Skin of body (tissue), 2 donors: Measurements from ENCODE around the gene CADPS. TPM values are rescaled to one million over a fixed set of nuclear protein-coding genes. Genes with fewer than 3 reads are reported as not detected.

Experiments
- DNase-seq: peaks from one replicate; lab custom pipeline; 2025; lab: John Stamatoyannopoulos, UW
- total RNA-seq: library from RNA; depleted of rRNA; stranded (reverse); fragments of >200 nt; gene quantifications from one replicate; pipeline ENCODE4 v1.2.3, GENCODE V29; 2014

CADPS gene
- total RNA-seq, 1 donor from 2014 or later: 2.4 TPM

DNA sequence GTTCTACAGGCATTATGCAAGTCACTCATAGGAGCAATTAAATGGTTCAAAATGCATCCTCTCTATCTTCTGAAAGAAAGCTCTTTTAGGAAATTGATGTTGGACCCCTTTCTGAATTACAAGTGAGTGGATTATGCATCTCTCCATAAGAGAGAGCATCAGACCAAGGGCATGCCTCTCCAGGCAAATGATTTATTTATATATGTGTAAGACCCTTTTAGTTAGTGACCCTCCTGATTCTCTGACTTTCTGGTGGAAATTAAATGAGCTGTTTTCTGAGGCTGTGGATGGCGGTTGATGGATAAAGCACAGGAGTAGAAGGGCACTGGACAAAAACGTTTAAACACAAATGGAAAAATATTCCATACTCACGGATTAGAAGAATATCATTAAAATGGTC lies 62.6 kb downstream of the CADPS start:
- DNase-seq: no peak

DNA sequence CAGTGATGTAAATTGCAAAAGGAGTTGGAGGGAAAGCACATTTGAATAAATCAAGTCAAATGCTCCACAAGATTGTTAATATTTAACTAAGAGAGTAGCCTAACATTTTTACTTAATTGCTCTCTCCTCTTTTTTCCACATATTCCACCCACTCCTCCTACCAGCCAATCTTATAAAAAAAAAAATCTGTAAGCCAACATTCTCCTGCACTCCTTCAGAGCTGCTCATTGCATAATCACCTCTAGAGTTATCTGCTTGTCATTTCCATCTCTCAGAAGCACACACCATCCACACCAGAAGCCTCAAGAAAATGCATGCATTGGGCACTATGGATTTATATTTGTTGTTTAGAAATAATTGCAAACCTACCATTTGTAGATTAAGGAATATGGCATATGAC lies 64.1 kb downstream of the CADPS start:
- no peak for DNase-seq

DNA sequence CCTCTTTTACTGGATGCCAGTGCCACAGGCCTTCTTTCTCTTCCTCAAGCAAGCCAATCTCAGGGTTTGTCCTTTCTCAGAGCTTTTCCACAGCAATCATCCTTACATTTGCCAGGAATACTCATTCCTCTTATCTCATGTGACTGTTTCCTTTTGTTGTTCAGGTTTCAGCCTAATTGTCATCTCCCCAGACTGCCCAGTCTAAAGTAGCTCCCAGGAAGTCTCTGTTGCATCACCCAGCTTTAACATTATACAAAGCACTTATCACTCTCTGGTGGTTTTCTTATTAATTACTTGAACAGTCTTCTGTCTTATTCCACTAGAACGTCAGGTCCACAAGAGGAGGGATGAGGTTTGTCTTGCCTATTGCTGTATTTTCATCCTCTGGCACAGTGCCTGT lies 65.8 kb downstream of the CADPS start:
- no peak for DNase-seq

DNA sequence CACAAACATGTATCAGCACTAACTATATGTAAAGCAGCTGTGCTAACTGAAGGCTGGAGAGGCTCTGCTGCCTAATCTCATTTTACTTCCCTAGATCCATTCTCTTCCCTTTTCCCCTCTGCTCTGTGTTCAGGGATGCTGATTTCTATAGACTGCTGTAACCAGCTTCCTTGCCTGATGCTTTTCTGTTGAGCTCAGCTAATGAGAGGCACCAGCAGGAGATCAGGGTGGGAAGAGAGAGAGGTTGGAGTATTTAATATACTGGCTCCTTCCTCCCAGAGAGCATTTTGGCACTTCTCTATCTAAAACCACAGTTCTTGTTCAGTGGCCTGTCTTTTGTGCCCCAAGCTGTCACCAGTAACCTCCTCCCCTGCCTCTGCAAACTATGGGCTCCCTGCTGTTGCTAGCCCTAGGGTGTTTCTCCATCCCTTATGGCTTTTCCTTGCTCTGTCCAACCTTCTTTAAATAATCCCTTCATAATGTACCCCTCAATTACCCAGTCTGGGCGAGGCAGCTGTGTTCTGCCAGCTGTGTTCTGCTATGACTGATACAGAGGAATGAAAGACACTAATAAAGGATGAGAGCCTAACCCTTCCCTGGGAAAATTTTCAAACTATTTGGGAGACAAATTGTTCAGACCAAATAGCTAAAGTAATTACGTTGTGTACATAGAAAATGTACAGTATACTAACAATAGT lies 69.5 kb downstream of the CADPS start:
- no peak for DNase-seq

DNA sequence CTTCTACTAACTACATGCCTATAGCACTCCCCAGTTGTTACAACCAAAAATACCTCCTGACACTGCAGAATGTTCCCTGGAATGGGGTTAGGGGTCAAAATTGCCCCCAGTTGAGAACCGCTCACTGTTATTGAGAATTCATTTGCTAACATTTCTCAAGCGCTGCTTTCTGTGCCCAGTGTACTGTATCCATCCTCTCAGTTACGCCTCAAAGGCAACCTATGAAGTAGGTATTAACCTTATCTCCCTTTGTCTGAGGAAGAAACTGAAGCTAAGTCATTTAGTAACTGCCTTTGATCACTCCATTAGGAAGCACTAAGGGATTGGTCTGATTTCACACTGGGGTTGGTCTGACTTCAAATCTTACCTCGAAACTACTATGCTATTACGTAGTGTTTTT lies 70.1 kb downstream of the CADPS start:
- DNase-seq: no peak

DNA sequence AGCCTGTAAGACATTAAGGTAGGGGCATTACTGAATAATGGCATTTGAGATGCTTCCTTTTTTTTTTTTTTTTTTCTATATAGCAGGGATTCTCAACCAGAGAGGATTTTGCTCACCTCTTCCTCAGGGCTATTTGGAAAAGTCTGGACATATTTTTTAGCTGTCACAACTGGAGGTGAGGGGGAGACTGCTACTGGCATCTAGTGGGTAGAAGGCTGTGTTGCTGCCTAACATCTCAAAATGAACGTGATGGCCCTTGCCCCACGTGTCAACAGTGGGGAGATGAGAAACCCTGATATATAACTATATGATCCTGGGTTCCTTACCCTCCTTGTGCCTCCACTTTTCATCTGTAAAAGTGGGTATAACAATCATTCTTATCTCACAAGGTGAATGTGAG lies 71.9 kb downstream of the CADPS start:
- no peak for DNase-seq

DNA sequence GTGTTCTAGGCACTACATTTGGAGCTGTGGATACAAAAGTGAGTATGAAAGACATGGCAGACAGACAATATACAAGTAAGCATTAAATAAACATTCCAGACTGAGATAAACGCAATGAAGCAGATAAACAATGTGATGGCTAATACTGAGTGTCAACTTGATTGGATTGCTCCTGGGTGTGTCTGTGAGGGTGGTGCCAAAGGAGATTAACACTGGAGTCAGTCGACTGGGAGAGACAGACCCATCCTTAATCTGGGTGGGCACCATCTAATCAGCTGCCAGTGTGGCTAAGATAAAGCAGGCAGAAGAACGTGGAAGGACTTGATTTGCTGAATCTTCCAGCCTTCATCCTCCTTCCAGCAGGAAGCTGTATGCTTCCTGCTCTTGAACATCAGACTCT lies 77.2 kb downstream of the CADPS start:
- DNase-seq: no peak

DNA sequence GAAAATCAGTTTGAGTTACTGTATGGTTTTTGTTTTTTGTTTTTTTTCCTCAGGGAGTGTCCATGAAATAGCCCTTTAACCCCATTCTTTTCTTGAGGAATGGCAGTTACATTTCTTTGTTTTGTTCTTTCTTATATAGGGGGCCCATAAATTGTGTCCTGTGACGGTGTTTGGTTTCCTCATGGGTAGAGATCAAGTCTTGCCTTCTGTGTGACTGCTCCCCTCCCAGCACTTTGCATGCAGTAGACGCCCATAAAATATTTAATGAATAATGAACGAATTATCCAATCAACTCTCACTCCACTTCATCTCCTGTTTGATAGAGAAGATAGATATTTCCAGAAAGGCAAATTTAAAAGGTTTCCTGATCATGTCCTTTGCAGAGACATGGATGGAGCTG lies 78.1 kb downstream of the CADPS start:
- DNase-seq: no peak

DNA sequence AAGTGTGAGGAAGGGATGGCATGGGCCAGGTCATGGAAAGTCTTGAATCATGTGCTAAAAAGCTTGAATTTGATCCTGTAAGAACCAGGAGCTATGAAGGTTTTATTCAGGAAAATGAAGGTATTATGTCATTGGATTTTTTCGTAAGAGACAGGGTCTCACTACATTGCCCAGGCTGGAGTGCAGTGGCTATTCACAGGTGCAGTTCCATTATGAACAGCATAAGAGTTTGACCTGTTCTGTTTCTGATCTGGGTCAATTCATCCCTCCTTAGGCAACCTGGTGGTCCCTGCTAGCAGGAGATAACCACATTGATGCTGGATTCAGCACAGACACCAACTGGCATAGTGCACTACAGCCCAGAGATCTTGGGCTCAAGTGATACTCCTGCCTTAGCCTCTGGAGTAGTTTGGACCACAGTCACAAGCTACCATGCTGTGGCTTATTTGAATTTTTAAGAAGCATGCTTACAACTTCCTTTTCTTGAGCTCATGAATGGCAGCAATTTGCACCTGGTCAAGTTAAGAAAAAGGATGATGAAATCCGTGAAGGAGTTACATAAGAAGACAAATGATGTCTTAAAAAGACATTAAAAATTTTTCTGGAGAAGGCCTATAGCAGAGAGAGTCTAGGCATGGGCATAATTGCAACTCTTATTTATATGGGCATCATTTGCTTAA lies 79.1 kb downstream of the CADPS start:
- no peak for DNase-seq

DNA sequence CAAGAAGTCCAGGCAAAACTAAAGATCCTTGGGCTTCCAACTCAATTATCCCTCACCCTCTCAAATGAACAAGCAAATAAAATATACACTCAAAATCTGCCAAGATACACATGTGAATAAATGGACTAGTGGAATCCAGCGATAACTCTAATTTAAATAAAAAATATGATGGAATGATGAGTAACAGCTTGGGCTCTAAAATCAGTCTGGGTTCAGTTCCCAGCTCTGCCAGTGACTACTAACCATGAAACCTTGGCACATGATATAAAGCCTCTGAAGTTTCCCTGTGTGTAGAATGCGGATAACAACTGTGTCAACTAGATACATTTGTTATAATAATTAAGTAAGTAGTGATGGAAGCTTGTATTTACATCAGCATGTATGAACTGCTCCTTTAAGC lies 81.3 kb downstream of the CADPS start:
- no peak for DNase-seq

DNA sequence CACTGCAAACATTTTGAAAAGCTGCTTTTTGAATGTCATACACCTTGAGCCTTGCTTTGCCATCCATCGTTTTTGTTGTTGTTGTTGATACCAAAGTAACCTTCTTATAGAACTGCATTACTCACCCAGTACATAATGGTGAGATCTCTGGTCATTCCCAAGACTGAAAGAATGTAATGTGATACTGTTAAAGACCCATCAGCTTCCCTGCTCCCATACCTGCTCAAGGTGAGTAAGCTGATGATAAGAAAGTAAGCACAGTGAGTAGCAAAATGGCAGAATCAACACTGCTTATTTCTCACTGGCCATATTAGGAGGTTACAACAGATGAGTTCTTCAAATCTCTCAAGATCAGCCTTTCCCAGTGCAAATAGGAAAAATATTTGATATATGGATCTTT lies 89.8 kb downstream of the CADPS start:
- DNase-seq: no peak

DNA sequence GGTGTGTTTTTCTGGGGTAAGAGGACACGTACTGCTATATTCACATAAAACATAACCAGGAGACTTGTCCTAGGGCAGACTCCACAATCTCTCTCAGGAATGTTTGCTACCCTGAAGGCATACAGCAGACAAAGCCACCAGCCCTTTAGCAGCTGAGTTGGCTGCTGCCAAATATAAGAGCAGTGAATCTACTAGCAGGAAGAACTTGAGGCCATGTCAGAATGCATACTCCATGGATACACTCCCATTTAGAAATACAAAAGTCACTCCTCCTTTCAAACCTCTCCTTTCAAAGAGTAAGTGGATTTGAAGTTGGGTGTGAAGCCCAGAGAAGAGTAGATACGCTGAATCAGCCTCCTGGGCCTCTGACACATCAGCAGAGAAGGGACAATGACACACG lies 94.1 kb downstream of the CADPS start:
- DNase-seq: no peak

DNA sequence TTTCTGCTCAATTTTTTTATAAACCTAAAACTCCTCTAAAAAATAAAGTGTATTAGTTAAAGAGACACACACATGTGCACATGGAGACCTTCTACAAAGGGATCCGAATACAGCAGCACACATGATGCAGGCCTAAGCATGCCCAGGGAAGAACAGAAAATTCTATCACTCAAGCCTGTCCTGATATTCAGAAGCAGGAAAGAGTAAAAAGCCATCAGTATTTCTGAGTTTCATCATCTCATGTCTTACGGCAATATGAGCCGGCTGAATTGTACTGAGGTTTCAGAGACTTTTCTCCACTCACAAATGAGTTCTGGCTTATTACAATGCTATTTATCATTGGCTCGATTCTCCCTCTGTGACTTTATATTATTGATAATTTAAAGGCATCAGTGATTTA lies 97.5 kb downstream of the CADPS start:
- no peak for DNase-seq

DNA sequence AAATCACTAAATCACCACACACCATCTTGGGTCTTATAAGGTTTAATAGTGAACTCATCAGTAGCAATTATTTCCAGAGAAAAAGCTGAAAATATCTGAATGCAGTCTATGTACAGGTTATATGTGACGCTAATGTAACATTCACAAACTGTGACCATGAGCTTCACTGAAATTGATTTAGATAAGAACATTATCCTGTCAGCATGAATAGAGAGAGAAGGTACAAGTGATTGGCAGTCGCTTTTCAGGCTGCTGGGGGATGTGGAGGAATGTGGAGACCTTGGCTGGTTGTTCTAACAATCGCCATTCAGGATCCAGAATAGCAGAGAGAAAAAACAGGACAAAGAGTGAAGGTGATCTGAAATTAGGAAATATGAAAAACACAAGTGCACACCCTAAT lies 98.1 kb downstream of the CADPS start:
- no peak for DNase-seq

DNA sequence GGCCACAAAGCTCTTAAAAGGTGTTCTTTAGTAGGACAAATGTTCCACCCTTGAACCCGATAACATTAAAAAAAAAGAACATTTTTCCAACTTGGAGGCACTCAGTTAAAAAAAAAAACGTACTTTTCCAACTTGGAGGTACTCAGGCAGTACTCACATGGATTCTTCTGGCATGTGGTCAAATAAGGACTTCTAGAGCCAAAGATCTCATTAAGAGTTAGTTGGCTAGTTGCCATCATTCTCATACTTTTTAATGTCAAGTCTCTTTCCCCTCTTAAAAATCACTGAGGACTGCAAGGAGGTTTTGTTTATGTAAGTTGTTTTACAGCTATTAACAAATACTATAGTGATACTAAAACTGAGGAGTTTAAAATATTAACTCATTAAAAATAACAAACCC lies 101.0 kb downstream of the CADPS start:
- DNase-seq: no peak

DNA sequence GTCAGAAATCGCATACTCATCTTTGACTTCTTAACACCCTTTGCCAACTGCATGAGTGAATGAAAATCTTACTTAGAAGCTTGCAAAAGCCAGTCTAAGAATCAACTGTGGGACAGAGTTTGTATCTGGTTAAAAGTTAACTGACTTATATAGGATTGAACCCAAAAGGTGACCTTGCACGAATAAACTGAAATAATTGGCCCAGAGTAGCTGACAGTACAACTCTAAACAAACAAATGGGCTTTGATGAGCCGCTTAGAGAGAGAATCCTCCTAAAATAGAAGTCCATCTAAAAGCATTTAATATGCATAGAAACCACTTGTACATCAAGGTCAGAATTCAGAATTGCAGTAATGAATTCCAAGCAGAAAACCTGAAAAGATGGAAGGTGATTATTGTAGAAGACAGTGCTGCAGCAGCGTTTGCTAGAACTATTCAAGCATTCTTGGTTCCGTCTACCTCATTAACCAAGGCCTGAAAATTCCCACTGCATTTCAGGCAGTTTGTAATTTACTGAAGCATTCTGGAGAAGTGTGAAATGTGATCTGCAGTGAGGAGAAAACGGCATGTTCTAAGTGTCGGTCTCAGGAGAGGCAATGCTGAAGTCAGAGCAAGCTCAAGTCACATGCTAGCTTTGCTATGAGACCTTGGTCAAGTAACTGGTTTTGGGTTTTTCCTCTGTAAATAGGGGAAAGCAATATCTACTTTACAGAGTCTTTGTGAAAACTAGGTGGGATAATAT lies 103.7 kb downstream of the CADPS start:
- DNase-seq: no peak

DNA sequence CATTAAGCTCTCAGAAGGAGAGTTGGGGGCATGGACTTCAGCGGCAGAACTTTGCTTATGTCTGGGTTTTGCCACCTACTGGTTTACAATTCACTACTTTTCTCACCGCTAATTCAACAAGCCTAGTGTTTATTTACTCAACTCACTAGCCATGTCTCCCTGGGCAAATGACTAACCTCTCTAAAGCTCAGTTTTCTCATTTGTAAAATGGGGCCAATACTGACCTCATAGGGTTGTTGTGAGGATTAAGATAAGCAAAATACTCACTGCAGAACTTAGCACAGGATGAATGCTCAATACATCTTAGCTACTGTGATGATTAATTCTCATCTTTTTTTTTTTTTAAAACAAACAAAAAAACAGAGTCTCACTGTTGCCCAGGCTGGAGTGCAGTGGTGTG lies 106.3 kb downstream of the CADPS start:
- DNase-seq: no peak

DNA sequence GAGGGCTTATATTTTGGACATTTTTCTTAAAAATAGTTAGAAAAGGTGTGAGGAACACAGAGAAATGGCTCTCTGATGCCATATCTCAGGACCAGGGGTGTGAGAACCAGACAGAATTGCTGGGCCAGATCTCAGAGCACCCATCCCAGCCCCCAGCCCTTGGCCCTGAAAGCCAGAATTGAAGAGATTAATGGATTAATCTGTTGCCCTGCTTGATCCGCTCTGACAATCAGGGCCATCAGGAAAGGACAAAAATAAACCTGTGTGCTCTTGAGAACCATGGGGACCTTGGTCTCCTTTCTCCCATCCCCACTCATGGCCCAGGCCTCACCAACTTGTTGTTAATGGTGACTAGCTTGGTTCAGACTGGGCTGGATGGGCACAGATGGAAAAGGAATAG lies 113.5 kb downstream of the CADPS start:
- no peak for DNase-seq

DNA sequence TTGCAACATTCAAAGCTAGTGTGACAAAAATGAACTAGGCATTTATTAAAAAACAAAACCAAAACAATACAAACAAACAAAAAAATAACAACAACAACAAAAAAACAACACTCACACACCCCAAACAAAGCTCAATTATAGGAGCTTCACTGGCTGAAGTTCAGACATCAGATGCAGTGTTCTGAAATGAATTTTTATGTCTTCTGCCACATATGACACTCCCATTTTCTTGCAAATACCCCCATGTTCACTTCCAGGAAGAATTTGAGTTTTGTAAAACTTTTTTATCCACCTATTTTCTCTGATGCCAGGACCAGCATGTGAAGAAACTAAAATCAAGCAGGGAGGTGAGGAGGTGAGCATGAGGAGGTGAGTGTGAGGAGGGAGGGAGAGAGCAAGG lies 113.9 kb downstream of the CADPS start:
- DNase-seq: no peak

DNA sequence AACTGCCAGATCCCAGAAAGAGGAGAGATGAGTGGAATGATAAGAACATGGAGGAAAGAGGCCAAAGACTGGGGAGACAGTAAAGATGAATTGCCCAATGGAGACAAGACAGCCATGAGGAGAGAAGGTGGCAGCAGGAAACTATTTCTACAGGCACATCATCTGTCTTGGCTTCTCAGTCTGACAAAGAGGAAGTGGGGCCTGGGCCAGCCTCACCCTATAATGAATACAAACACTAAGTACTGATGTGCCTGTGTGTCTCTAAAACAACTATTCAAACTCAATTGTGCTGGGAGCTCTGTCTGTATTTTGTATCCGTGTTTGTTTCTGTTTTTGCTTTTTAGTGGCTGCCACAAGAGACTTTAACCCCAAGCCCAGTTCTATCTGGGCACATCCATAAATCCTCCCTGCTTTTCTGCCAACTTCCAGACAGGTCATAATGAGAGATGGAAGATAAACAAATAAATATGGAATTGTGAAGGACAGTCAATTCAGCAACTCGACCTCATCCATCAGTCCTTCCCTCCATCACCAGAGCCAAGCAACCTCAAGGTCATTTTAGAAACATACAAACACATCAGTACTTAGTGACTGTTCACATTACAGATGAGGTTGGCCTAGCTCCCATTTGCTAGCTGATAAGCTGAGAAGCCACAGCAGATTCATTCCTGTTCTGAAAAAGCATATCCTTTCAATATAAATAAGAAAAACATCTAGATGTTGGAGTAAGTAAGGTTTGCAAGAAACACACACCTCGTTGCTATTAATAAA lies 116.7 kb downstream of the CADPS start:
- no peak for DNase-seq

DNA sequence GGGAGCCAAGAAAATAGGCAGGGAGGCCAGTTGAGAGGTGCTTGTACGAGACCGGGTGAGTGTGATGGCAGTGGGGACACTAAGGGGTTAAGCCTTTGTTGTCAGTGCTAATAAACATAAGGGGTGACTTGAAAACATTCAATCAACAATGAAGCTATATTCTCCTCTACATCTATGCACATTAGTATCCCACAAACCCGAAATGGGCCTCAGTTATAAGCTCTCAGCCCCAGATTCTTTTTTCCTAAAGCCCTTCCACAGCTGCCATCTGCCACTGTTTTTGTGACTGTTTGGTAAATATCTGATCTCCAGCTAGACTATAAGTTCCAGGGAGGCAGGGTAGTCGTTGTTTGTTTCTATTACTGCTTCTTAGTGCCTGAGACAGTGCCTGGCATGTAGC lies 118.2 kb downstream of the CADPS start:
- DNase-seq: no peak

DNA sequence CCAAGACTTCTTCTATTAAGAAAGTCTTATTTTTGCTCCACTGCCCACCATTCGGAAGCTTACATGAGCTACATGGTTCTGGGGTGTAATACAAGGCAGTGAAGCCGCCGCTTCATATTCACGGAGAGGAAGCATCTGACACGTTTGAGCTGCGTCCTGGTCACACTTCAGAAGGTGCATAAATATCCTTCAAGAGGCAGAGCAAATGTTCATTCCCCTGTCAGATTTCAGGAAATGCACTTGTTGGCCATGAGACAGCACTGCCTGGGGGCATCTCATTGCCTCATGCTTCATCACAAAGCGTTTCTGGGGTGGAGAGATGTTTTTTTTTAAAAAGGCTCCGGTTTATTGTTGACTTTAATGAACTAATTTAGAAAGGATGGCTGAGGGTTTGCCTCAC lies 119.9 kb downstream of the CADPS start:
- no peak for DNase-seq
